Tibial artery (tissue), 4 donors: ENCODE data around the gene HOXA11.
A peak's percentile ranks its signal among the peaks of the same experiment; 100 is the strongest.

Experiments used
- DNase-seq, 2 donors: peaks; one replicate each; pipeline ENCODE4 v3.0.0-alpha.2; 2019
- H3K27ac ChIP-seq, 2 donors: fragments of 200-600 bp; sonication (generic) in 1 of 2; 1 replicate in 1 of 2; 2 replicates in 1 of 2; pipeline ENCODE4 v1.5.1; 2018 to 2019; ENCODE audit warnings: mild to moderate bottlenecking in 1 of 2
- H3K27me3 ChIP-seq, 2 donors: fragments of 200-600 bp; sonication (generic) in 1 of 2; one replicate each; pipeline versions ENCODE4 v1.5.1 to v1.6.0; 2016 to 2019
- H3K36me3 ChIP-seq, 3 donors: fragments of 200-600 bp; sonication (generic) in 2 of 3; one replicate each; pipeline ENCODE4 v1.5.1; 2016 to 2019; ENCODE audit warnings: mild to moderate bottlenecking in 2 of 3
- H3K4me1 ChIP-seq, 4 donors: fragments of 200-600 bp; sonication (generic) in 2 of 4; 1 replicate in 3 of 4; 2 replicates in 1 of 4; pipeline ENCODE4 v1.5.1; 2016 to 2019
- H3K4me3 ChIP-seq, 2 donors: fragments of 200-600 bp; sonication (generic) in 1 of 2; 1 replicate in 1 of 2; 2 replicates in 1 of 2; pipeline ENCODE4 v1.5.1; 2018 to 2019; ENCODE audit warnings: mild to moderate bottlenecking in 2 of 2
- H3K9me3 ChIP-seq, 3 donors: fragments of 200-600 bp; sonication (generic) in 1 of 3; one replicate each; pipeline ENCODE4 v1.5.1; 2016 to 2019
- CTCF ChIP-seq, 2 experiments: fragments of 200-600 bp in 1 of 2; fragments of 450-650 bp in 1 of 2; IDR thresholded peaks; one replicate each; pipeline ENCODE4 v1.5.1; 2017 to 2019; ENCODE audit warnings: antibody characterized with exemption in 2 of 2, mild to moderate bottlenecking in 1 of 2, moderate library complexity in 1 of 2
- intact Hi-C: fragments of 100-400 bp; cut with DNase I; formaldehyde crosslinking; loops from one replicate; pipeline ENCODE4 v1.15.0; 2023; ENCODE audit warnings: low total_unique reads

The HOXA11 gene

GRCh38 chr7:27182285-27182841, 2.7 kb downstream of the HOXA11 start:
- no peak for TF ChIP-seq CTCF (IDR thresholded peaks at IDR 0.05)
- Histone ChIP-seq H3K4me3 (no peak overlapping the region), H3K36me3 (no peaks in the 10 kb centered on the region), H3K27ac (peak overlapping the region in 1 of 2 donors; percentile 15), H3K9me3 (no peaks in the 10 kb centered on the region), H3K4me1 (peaks cover 0 to 30% (median 26%) of the 10 kb centered on the region in 4 donors), H3K27me3 (peaks cover 0 to 77% of the 10 kb centered on the region in 2 donors)
- DNase-seq = peak; percentile 20 to 51
- intact Hi-C loops = no loop called here

- H3K27me3 ChIP-seq = peaks cover 0 to 74% of the 10 kb centered on the region in 2 donors
- no peaks in the 10 kb centered on the region for H3K36me3 ChIP-seq
- H3K27ac ChIP-seq = peak overlapping the region in 1 of 2 donors; percentile 15
- no peak for TF ChIP-seq CTCF (IDR thresholded peaks at IDR 0.05)
- H3K4me1 ChIP-seq = peaks cover 0 to 35% (median 26%) of the 10 kb centered on the region in 4 donors
- peak; percentile 19 to 66 for DNase-seq
- H3K4me3 ChIP-seq = no peak overlapping the region
- no peaks in the 10 kb centered on the region for H3K9me3 ChIP-seq
- intact Hi-C loops = no loop called here
Measured at GRCh38 chr7:27181795-27182275, 3.2 kb downstream of the HOXA11 start.

- peaks cover 0 to 65% of the 10 kb centered on the region in 2 donors for H3K27me3 ChIP-seq
- H3K4me1 ChIP-seq = peaks cover 0 to 45% (median 28%) of the 10 kb centered on the region in 4 donors
- intact Hi-C loops = no loop called here
- no peaks in the 10 kb centered on the region for H3K36me3 ChIP-seq
- DNase-seq = peak; percentile 24 to 61
- H3K27ac ChIP-seq = peak overlapping the region in 1 of 2 donors; percentile 96
- no peak overlapping the region for H3K4me3 ChIP-seq
- H3K9me3 ChIP-seq = no peaks in the 10 kb centered on the region
- TF ChIP-seq CTCF (IDR thresholded peaks at IDR 0.05) = no peak
Measured at GRCh38 chr7:27180431-27181420, 4.3 kb downstream of the HOXA11 start.

GRCh38 chr7:27179503-27180430, 5.3 kb downstream of the HOXA11 start:
- H3K27ac ChIP-seq = peak overlapping the region; percentile 96 to 97
- H3K4me1 ChIP-seq = peaks cover 0 to 54% (median 26%) of the 10 kb centered on the region in 4 donors
- no peaks in the 10 kb centered on the region for H3K9me3 ChIP-seq
- no peaks in the 10 kb centered on the region for H3K36me3 ChIP-seq
- peak overlapping the region; percentile 39 to 45 for H3K4me3 ChIP-seq
- peaks cover 0 to 56% of the 10 kb centered on the region in 2 donors for H3K27me3 ChIP-seq
- intact Hi-C loops = no loop called here
- peak; percentile 73 to 93 for TF ChIP-seq CTCF (IDR thresholded peaks at IDR 0.05)
- DNase-seq = peak; percentile 74 to 89

GRCh38 chr7:27179030-27179429, 6.0 kb downstream of the HOXA11 start:
- peaks cover 0 to 48% of the 10 kb centered on the region in 2 donors for H3K27me3 ChIP-seq
- peaks cover 0 to 53% (median 22%) of the 10 kb centered on the region in 4 donors for H3K4me1 ChIP-seq
- H3K36me3 ChIP-seq = no peaks in the 10 kb centered on the region
- H3K27ac ChIP-seq = peak overlapping the region; percentile 96 to 97
- DNase-seq = peak; percentile 22 to 64
- no peaks in the 10 kb centered on the region for H3K9me3 ChIP-seq
- intact Hi-C loops = no loop called here
- no peak for TF ChIP-seq CTCF (IDR thresholded peaks at IDR 0.05)
- H3K4me3 ChIP-seq = peak overlapping the region; percentile 39 to 45
